Transverse colon (tissue), 4 donors: ENCODE data around the gene PODN. TPM values are rescaled to one million over a fixed set of nuclear protein-coding genes. Genes with fewer than 3 reads are reported as not detected.

Source experiments
- DNase-seq: peaks from one replicate; pipeline ENCODE4 v3.0.0-alpha.2; 2019
- H3K27ac ChIP-seq, 4 donors: fragments of 200-600 bp; sonication (generic); 2 replicates each; pipeline ENCODE4 v1.5.1; 2016 to 2018; ENCODE audit warnings: inconsistent platforms in 4 of 4
- H3K27me3 ChIP-seq: fragments of 200-600 bp; sonication (generic); 2 replicates; pipeline ENCODE4 v1.5.1; 2017; ENCODE audit warnings: inconsistent platforms
- H3K36me3 ChIP-seq, 4 donors: fragments of 200-600 bp; sonication (generic); 2 replicates each; pipeline ENCODE4 v1.5.1; 2017 to 2019; ENCODE audit warnings: inconsistent platforms in 4 of 4
- H3K4me1 ChIP-seq, 4 donors: fragments of 200-600 bp; sonication (generic); 2 replicates each; pipeline ENCODE4 v1.5.1; 2017 to 2020; ENCODE audit warnings: inconsistent platforms in 4 of 4
- H3K4me3 ChIP-seq, 4 donors: fragments of 200-600 bp; sonication (generic); 1 replicate in 1 of 4; 2 replicates in 3 of 4; pipeline versions ENCODE4 v1.5.1 to v1.6.1; 2017 to 2019; ENCODE audit warnings: inconsistent platforms in 4 of 4
- H3K9me3 ChIP-seq, 2 donors: fragments of 200-600 bp; sonication (generic); 2 replicates each; pipeline ENCODE4 v1.5.1; 2017 to 2019; ENCODE audit warnings: inconsistent platforms in 2 of 2
- CTCF ChIP-seq, 5 experiments: fragments of 200-600 bp in 3 of 5; fragments of 450-650 bp in 2 of 5; sonication (generic) in 3 of 5; IDR thresholded peaks; 1 replicate in 2 of 5; 2 replicates in 3 of 5; pipeline ENCODE4 v1.5.1; 2016 to 2017; ENCODE audit warnings: antibody characterized with exemption in 5 of 5, inconsistent platforms in 3 of 5, mild to moderate bottlenecking in 2 of 5, moderate library complexity in 1 of 5
- EP300 ChIP-seq: sonication (generic); formaldehyde crosslinking; IDR thresholded peaks from one replicate; pipeline ENCODE4 v1.6.1; 2017; ENCODE audit warnings: antibody characterized with exemption, low read depth
- POLR2A ChIP-seq: fragments of 450-650 bp; IDR thresholded peaks from one replicate; pipeline ENCODE4 v1.6.1; 2016; ENCODE audit warnings: antibody characterized with exemption, mild to moderate bottlenecking, moderate library complexity
- POLR2AphosphoS5 ChIP-seq, 3 donors: sonication (generic); formaldehyde crosslinking; IDR thresholded peaks; one replicate each; pipeline ENCODE4 v1.6.1; 2016; ENCODE audit warnings: antibody characterized with exemption in 3 of 3
- WGBS, 2 donors: methylation state at CpG; one replicate each; pipeline ENCODE4 v1.1.5; 2018; ENCODE audit warnings: low coverage in 1 of 2; 5-methylcytosine and 5-hydroxymethylcytosine counted together
- in situ Hi-C, 4 donors: fragments of 200-750 bp; cut with MboI; loops; one replicate each; pipeline versions ENCODE4 v1.15.0 to v1.15.1; 2017; ENCODE audit warnings: low sequenced_read_pairs in 3 of 4, low pct_ligation_motif_present in 1 of 4, low pct_unique_long_range_greater_than_20kb in 1 of 4
- intact Hi-C: fragments of 100-400 bp; cut with DNase I; formaldehyde crosslinking; loops from one replicate; pipeline ENCODE4 v1.15.1; 2023; ENCODE audit warnings: low total_unique reads
- total RNA-seq, 4 donors: library from RNA; depleted of rRNA; stranded (reverse); fragments of >200 nt; gene quantifications; one replicate each; pipeline ENCODE4 v1.1.0, GENCODE V29; 2016

The PODN gene
- total RNA-seq, 4 donors from 2014 or later = 29.4 to 43.6 (median 35.6) TPM

- Histone ChIP-seq H3K4me1 (peaks cover 5 to 17% (median 9%) of the 10 kb centered on the region in 4 donors), H3K27ac (no peak overlapping the region), H3K36me3 (no peaks in the 10 kb centered on the region), H3K9me3 (no peaks in the 10 kb centered on the region), H3K4me3 (no peak overlapping the region), H3K27me3 (no peaks in the 10 kb centered on the region)
- intact Hi-C loops (no loop called here), in situ Hi-C loops (no loop called here)
- DNase-seq = no peak
- no peak for TF ChIP-seq POLR2A
- no peak for TF ChIP-seq POLR2AphosphoS5 (IDR thresholded peaks at IDR 0.05)
- TF ChIP-seq CTCF (IDR thresholded peaks at IDR 0.05) = no peak
- TF ChIP-seq EP300 = no peak
- WGBS, 2 donors = 86% methylated on average over 4 of the region's 4 CpGs; no CpG with 5 or more reads in 1 of the 2 donors
Observed at GRCh38 chr1:53086491-53087070, 24.6 kb downstream of the PODN start.

DNA sequence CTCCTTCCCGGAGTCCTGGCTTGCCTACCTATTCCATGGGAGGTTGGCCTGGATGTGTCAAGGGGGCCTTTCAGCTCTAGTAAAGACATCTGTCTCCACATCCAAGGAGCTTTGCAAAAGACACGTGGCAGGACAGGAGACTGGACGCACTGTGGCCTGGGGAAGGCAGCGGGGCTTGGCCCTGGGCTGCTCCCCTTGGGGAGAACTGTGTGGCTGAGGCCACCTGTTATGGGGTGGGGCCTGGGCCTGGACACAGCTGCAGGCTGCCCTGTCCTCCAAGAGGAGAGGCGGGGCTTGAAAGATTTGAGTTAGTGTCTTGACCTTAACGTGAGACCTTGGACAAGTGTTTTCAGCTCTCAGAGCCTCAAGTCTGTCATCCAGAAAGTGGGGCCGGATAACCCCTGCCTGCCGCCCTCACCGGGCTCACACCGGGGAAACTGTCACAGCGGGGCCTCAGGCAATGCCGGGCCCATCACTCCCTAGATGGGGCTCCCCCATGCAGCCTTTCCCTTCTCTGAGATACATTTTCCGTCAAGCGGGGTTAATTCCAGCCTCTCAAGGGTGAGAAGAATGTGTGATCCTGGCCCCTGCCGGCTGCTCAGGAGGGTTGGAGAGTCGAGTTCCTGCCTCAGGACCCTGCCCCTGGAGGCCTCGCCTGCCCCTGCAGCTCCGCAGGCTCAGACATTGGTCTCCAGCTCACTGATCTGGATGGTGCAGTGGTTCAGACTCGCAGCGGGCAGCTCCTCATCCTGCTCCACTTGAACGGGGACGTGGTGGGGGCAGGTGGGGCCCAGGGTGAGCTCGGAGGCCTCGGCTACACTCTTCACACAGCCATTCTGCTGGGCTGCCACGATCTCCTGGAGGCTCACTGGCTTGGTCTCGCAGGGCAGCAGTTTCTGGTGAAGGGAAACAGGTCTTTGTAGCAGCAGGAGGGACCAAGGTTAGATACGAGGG is 25.6 kb downstream of the PODN start:
- no peaks in the 10 kb centered on the region for H3K9me3 ChIP-seq
- WGBS, 2 donors = 85 to 93% methylated on average over 3 to 27 of the region's 27 CpGs
- in situ Hi-C loops = no loop called here
- H3K4me1 ChIP-seq = peaks cover 5 to 17% (median 9%) of the 10 kb centered on the region in 4 donors
- DNase-seq = no peak
- H3K27me3 ChIP-seq = no peaks in the 10 kb centered on the region
- no peaks in the 10 kb centered on the region for H3K36me3 ChIP-seq
- intact Hi-C loops = no loop called here
- no peak overlapping the region for H3K4me3 ChIP-seq
- no peak for TF ChIP-seq POLR2AphosphoS5 (IDR thresholded peaks at IDR 0.05)
- H3K27ac ChIP-seq = no peak overlapping the region

DNA sequence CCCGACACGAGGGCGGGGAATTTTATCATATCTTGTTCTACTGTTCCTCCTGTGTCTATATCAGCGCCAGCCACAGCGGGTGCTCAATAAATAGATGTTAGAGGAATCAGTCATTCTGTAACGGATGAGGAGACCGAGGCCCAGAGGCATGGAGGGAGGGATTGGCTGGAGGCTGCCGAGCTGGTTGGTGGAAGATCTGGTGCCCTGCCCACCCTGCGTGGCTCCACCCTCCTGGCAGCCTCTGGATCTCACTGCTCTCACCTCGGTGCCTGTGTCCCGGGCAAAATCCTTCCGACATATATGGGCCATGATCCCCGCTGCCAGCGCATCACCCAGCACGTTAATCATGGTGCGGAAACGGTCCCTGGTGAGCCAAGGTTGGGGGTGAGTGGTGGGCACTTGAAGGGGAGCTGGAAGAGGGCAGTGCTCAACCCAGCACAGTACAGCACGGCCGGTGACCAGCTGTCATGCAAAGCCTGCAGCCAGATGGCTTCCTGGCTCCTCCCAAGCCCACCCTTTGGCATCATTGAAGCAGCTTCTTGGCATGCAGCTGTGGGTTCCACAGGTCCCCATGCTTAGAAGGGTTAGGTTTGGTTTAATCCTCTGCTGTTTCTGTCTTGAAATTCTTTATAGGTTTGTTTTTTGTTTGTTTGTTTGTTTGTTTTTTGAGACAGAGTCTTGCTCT is 26.7 kb downstream of the PODN start:
- no peaks in the 10 kb centered on the region for H3K9me3 ChIP-seq
- 89% methylated on average over 19 of the region's 19 CpGs; no CpG with 5 or more reads in 1 of the 2 donors for WGBS, 2 donors
- no peak overlapping the region for H3K4me3 ChIP-seq
- no peak overlapping the region for H3K27ac ChIP-seq
- H3K27me3 ChIP-seq = no peaks in the 10 kb centered on the region
- DNase-seq = no peak
- intact Hi-C loops = no loop called here
- in situ Hi-C loops = no loop called here
- TF ChIP-seq POLR2AphosphoS5 (IDR thresholded peaks at IDR 0.05) (no peak), POLR2A (no peak), EP300 (no peak), CTCF (IDR thresholded peaks at IDR 0.05) (no peak)
- peaks cover 5 to 17% (median 9%) of the 10 kb centered on the region in 4 donors for H3K4me1 ChIP-seq
- H3K36me3 ChIP-seq = no peaks in the 10 kb centered on the region

DNA sequence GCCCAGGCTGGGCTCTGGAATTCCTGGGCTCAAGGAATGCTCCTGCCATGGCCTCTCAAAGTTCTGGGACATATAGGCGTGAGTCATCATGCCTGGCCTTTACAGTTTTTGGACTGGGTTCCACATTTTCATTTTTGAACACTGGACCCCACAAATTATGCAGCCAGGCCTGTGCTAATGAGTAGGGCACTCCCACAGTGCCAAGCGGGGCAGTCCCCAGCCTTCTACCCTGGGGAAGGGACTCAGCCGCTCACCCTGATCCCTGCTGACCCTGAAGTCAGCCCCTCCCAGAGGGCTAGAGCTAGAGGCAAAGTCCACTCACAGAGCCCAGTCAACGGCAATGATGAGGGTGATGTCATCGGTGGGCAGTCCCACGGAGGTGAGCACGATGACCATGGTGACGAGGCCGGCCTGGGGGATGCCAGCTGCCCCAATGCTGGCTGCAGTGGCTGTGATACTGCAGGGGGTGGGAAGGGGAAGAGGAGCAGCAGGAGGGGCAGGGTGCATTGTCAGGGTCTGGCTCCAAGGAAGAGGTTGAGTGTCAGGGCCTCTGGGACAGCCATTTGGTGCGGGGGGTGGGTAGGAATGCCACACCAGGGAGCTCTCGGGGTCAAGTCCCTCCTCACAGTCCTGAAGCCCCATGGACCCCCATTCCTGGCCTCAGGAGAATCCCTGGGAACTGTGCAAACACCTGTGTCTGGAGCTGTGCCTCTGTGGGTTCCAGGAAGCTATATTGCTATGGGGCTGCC is 27.6 kb downstream of the PODN start:
- WGBS, 2 donors = 73 to 75% methylated on average over 3 to 11 of the region's 11 CpGs
- no peak for TF ChIP-seq POLR2A
- no peak for TF ChIP-seq POLR2AphosphoS5 (IDR thresholded peaks at IDR 0.05)
- TF ChIP-seq EP300 = no peak
- no peak for TF ChIP-seq CTCF (IDR thresholded peaks at IDR 0.05)
- H3K27me3 ChIP-seq = no peaks in the 10 kb centered on the region
- H3K9me3 ChIP-seq = no peaks in the 10 kb centered on the region
- peak; percentile 54 for DNase-seq
- no peaks in the 10 kb centered on the region for H3K36me3 ChIP-seq
- H3K4me3 ChIP-seq = no peak overlapping the region
- H3K4me1 ChIP-seq = peaks cover 5 to 17% (median 9%) of the 10 kb centered on the region in 4 donors
- intact Hi-C loops = no loop called here
- in situ Hi-C loops = no loop called here
- peak overlapping the region in 1 of 4 donors; percentile 6 for H3K27ac ChIP-seq
